AG10803 (cell line): ENCODE results near the gene AJM1.
"Not testable (repeated sequence)": the region's sequence is repeated elsewhere in the genome, so short reads cannot be mapped to it uniquely, and the experiment has no call there.

Experiments
- DNase-seq: peaks from one replicate; pipeline ENCODE4 v3.0.0; 2010; ENCODE audit warnings: low read depth
- H3K4me3 ChIP-seq: 2 replicates; pipeline ENCODE4 v1.5.1; 2011; ENCODE audit warnings: mild to moderate bottlenecking, low read length, control low read depth
- CTCF ChIP-seq: conservative IDR thresholded peaks from 2 replicates; pipeline ENCODE4 v1.5.1; 2011; ENCODE audit warnings: mild to moderate bottlenecking, low read length, control low read depth, inconsistent platforms

Gene AJM1

GRCh38 chr9:136829981-136830885, 12.0 kb upstream of the AJM1 start:
- no peak overlapping the region for H3K4me3 ChIP-seq
- TF ChIP-seq CTCF, result no peak
- no peak for DNase-seq

- no peak for TF ChIP-seq CTCF
These were observed 11.1 kb upstream of the AJM1 start for GRCh38 chr9:136831002-136831719.

GRCh38 chr9:136831720-136832104, 10.6 kb upstream of the AJM1 start:
- no peak for DNase-seq
- TF ChIP-seq CTCF, result no peak
- no peak overlapping the region for H3K4me3 ChIP-seq

More at GRCh38 chr9:136831002-136831719, 11.1 kb upstream of the AJM1 start:
- no peak for DNase-seq
- H3K4me3 ChIP-seq, result no peak overlapping the region

- H3K4me3 ChIP-seq, result no peak overlapping the region
- TF ChIP-seq CTCF, result no peak
- DNase-seq, result no peak
These were observed 9.7 kb upstream of the AJM1 start for GRCh38 chr9:136832581-136832980.

GRCh38 chr9:136833381-136834048, 8.8 kb upstream of the AJM1 start:
- not testable (repeated sequence) for H3K4me3 ChIP-seq, DNase-seq

- no peak overlapping the region for H3K4me3 ChIP-seq
- no peak for DNase-seq
- no peak for TF ChIP-seq CTCF
These were observed 6.9 kb upstream of the AJM1 start for GRCh38 chr9:136835162-136835931.
